K562 (cell line): ENCODE data around the gene TRANK1. TPM values are rescaled to one million over a fixed set of nuclear protein-coding genes. Genes with fewer than 3 reads are reported as not detected.

ENCODE experiments used
- ARNT ChIP-seq, 2 experiments: fragments of 450-650 bp; IDR thresholded peaks; 2 replicates each; pipeline ENCODE4 v1.6.1; 2016; ENCODE audit warnings: mild to moderate bottlenecking in 1 of 2
- ATF7 ChIP-seq: fragments of 450-650 bp; IDR thresholded peaks from 2 replicates; pipeline ENCODE4 v1.7.1; 2014; ENCODE audit warnings: mild to moderate bottlenecking, moderate library complexity
- C11orf30 ChIP-seq: fragments of 450-650 bp; IDR thresholded peaks from 2 replicates; pipeline ENCODE4 v1.6.1; 2016; ENCODE audit warnings: low read depth, mild to moderate bottlenecking
- CBX3 ChIP-seq, 2 experiments: IDR thresholded peaks; 1 replicate in 1 of 2; 2 replicates in 1 of 2; pipeline ENCODE4 v1.6.1; 2012; ENCODE audit warnings: inconsistent platforms in 2 of 2, low read length in 2 of 2, borderline replicate concordance in 1 of 2, control low read depth in 1 of 2
- CREB1 ChIP-seq, 2 experiments: sonication (generic) in 1 of 2; formaldehyde crosslinking in 1 of 2; IDR thresholded peaks; 2 replicates each; pipeline versions ENCODE4 v1.6.1 to v1.8.0; 2012 to 2022; ENCODE audit warnings: inconsistent platforms in 1 of 2, mild to moderate bottlenecking in 1 of 2, missing genetic modification reagents in 1 of 2, moderate library complexity in 1 of 2
- DACH1 ChIP-seq: fragments of 450-650 bp; IDR thresholded peaks from 2 replicates; pipeline ENCODE4 v1.6.1; 2018; ENCODE audit not compliant: partially characterized antibody
- DPF2 ChIP-seq: fragments of 450-650 bp; IDR thresholded peaks from 2 replicates; pipeline ENCODE4 v1.6.1; 2016
- HDGF ChIP-seq: fragments of 450-650 bp; IDR thresholded peaks from 2 replicates; pipeline ENCODE4 v1.6.1; 2016
- MAX ChIP-seq: sonication (generic); formaldehyde crosslinking; IDR thresholded peaks from 2 replicates; pipeline ENCODE4 v1.9.0; 2022; ENCODE audit warnings: mild to moderate bottlenecking, missing genetic modification reagents
- NFE2 ChIP-seq: IDR thresholded peaks from 2 replicates; pipeline ENCODE4 v1.6.1; 2014; ENCODE audit warnings: antibody characterized with exemption, low read depth
- RAD21 ChIP-seq, 2 experiments: fragments of 250-450 bp in 1 of 2; fragments of 450-650 bp in 1 of 2; sonication (Bioruptor Pico) in 1 of 2; formaldehyde crosslinking in 1 of 2; IDR thresholded peaks in 1 of 2; conservative IDR thresholded peaks in 1 of 2; 2 replicates each; pipeline versions ENCODE4 v1.4.0 to v1.8.0; 2020 to 2022; ENCODE audit warnings: mild to moderate bottlenecking in 2 of 2, moderate library complexity in 1 of 2
- RBBP5 ChIP-seq: fragments of 200-600 bp; sonication (generic); IDR thresholded peaks from 2 replicates; pipeline ENCODE4 v1.6.1; 2012; ENCODE audit warnings: borderline replicate concordance, mild to moderate bottlenecking, low read length, control low read depth, inconsistent platforms; ENCODE audit not compliant: insufficient read depth, poor library complexity, severe bottlenecking
- SFPQ ChIP-seq: fragments of 200-400 bp; formaldehyde crosslinking; IDR thresholded peaks from 2 replicates; pipeline ENCODE4 v1.6.1; 2017; ENCODE audit warnings: mild to moderate bottlenecking, low read depth, low read length, moderate library complexity
- SP1 ChIP-seq: sonication (generic); formaldehyde crosslinking; IDR thresholded peaks from 2 replicates; pipeline ENCODE4 v1.8.1; 2022; ENCODE audit warnings: mild to moderate bottlenecking, missing genetic modification reagents
- STAT5A ChIP-seq: IDR thresholded peaks from 2 replicates; pipeline ENCODE4 v1.6.1; 2012; ENCODE audit warnings: low read length, inconsistent platforms, borderline replicate concordance
- XRCC5 ChIP-seq: fragments of 200-400 bp; formaldehyde crosslinking; IDR thresholded peaks from 2 replicates; pipeline ENCODE4 v1.6.1; 2017; ENCODE audit warnings: low read depth, mild to moderate bottlenecking, low read length
- ZBTB11 ChIP-seq, 3 experiments: fragments of 200-800 bp in 1 of 3; fragments of 250-450 bp in 1 of 3; fragments of 450-650 bp in 1 of 3; sonication (Bioruptor Pico) in 1 of 3; sonication (Bioruptor generic) in 1 of 3; formaldehyde crosslinking in 1 of 3; IDR thresholded peaks; 2 replicates each; pipeline versions ENCODE4 v1.6.1 to v1.8.0; 2016 to 2022; ENCODE audit warnings: mild to moderate bottlenecking in 2 of 3, missing genetic modification characterization in 2 of 3, missing compliant biosample characterization in 1 of 3, moderate library complexity in 1 of 3
- ZBTB12 ChIP-seq: fragments of 250-450 bp; sonication (Bioruptor Pico); IDR thresholded peaks from 2 replicates; pipeline ENCODE4 v1.4.0; 2020
- ZNF766 ChIP-seq: fragments of 200-800 bp; sonication (Bioruptor generic); conservative IDR thresholded peaks from 2 replicates; pipeline ENCODE4 v1.6.1; 2016; ENCODE audit warnings: missing genetic modification characterization, missing compliant biosample characterization
- polyA plus RNA-seq, 8 experiments: library from polyadenylated mRNA; depleted of rRNA in 4 of 8; stranded (reverse) in 5 of 8; unstranded in 3 of 8; fragments of >200 nt; fragmentation: Nextera tagmentation in 2 of 8; fragmentation: Illumina TruSeq in 1 of 8; extraction: Ambion mirVana in 2 of 8; extraction: Trizol in 1 of 8; gene quantifications; 2 replicates each; pipeline versions ENCODE4 v1.2.1 to v1.2.3, GENCODE V29; 2011 to 2014; ENCODE audit warnings: inconsistent platforms in 1 of 8, missing spikeins in 1 of 8
- total RNA-seq, 7 experiments: library from RNA; depleted of rRNA in 6 of 7; stranded (reverse); fragments of >200 nt in 6 of 7; fragmentation: Illumina TruSeq in 2 of 7; extraction: Trizol in 2 of 7; gene quantifications; 2 replicates each; pipeline versions ENCODE4 v1.2.1 to v1.2.3, GENCODE V29; 2011 to 2021; ENCODE audit warnings: low replicate concordance in 1 of 7

The TRANK1 gene
- total and polyA plus RNA-seq, 9 of the 15 experiments (the other 6 are each of a cell fraction or from before 2014, with no cell fraction given), result 0.41 to 5.3 (median 2.1) TPM

- TF ChIP-seq XRCC5, result peak; percentile 91
- TF ChIP-seq C11orf30, result peak; percentile 68
- TF ChIP-seq ZBTB11 (CRISPR knock-in tag; IDR thresholded peaks at IDR 0.05), result 0 out of 6 replicates have a peak, but pooled peaks of 1 of the 3 experiments have one; percentile 31
- TF ChIP-seq DPF2, result peak; percentile 95
- TF ChIP-seq ZBTB12, result no peak
- peak; percentile 64 for TF ChIP-seq SP1 (CRISPR knock-in tag)
- peak; percentile 83 for TF ChIP-seq NFE2
- TF ChIP-seq SFPQ, result no peak
- peak; percentile 91 for TF ChIP-seq ATF7
- TF ChIP-seq RBBP5, result peak; percentile 75
- peak in 1 of 2 experiments; percentile 83; a peak in 2 of 4 replicates for TF ChIP-seq ARNT (IDR thresholded peaks at IDR 0.05)
- peak; percentile 95 for TF ChIP-seq ZNF766
- peak; percentile 49; the same call in 1 of the 2 replicates for TF ChIP-seq STAT5A
- peak; percentile 53 for TF ChIP-seq CREB1 (IDR thresholded peaks at IDR 0.05)
- peak; percentile 69; the same call in 1 of the 2 replicates for TF ChIP-seq CREB1 (CRISPR knock-in tag; IDR thresholded peaks at IDR 0.05)
- peak in 1 of 2 experiments; percentile 92; a peak in 1 of 3 replicates for TF ChIP-seq CBX3 (IDR thresholded peaks at IDR 0.05; ENCODE audit: borderline replicate concordance in 1 of 2, low read length in 2 of 2)
- TF ChIP-seq DACH1, result peak; percentile 90
- TF ChIP-seq HDGF, result peak; percentile 82; the same call in 1 of the 2 replicates
- peak in 1 of 2 experiments; percentile 27; a peak in 1 of 4 replicates for TF ChIP-seq RAD21 (CRISPR knock-in tag; conservative IDR thresholded peaks at IDR 0.05 in 1 of 2, IDR thresholded peaks at IDR 0.05 in 1 of 2)
- TF ChIP-seq MAX, result peak; percentile 67
Observed at GRCh38 chr3:36969540-36970432, 24.9 kb upstream of the TRANK1 start (continued).
